A673 (cell line): ENCODE data around the gene LRCH1. TPM values are rescaled to one million over a fixed set of nuclear protein-coding genes. Genes with fewer than 3 reads are reported as not detected.
A peak's percentile ranks its signal among the peaks of the same experiment; 100 is the strongest.

Source experiments
- BruUV-seq: library from RNA; stranded (reverse); fragments of 400-500 nt; replicated peaks from 2 replicates; lab custom pipeline; 2021; lab: Mats Ljungman, UMichigan
- CTCF ChIA-PET: fragments of 300-600 bp; sonication (Branson Sonifier 250); formaldehyde crosslinking; loops from one replicate; lab custom pipeline; 2022; ENCODE audit warnings: antibody characterized with exemption; lab: Charles Lee
- POLR2A ChIA-PET: fragments of 300-600 bp; sonication (Branson Sonifier 250); formaldehyde crosslinking; loops from one replicate; lab custom pipeline; 2022; ENCODE audit warnings: antibody characterized with exemption; ENCODE audit not compliant: low non-redundant PET; lab: Charles Lee
- DNase-seq: peaks from one replicate; pipeline ENCODE4 v3.0.0-alpha.2; 2015; ENCODE audit warnings: low spot score
- H3K27ac ChIP-seq: fragments of 200-600 bp; sonication (generic); 2 replicates; pipeline ENCODE4 v1.5.1; 2016; ENCODE audit warnings: mixed run types, low read depth, mild to moderate bottlenecking, mixed read lengths, antibody characterized with exemption, low read length; ENCODE audit not compliant: poor library complexity, severe bottlenecking
- H3K27me3 ChIP-seq: fragments of 200-600 bp; sonication (generic); replicated peaks from 2 replicates; pipeline ENCODE4 v1.6.1; 2017; ENCODE audit warnings: mixed run types, low read depth, mild to moderate bottlenecking, mixed read lengths, antibody characterized with exemption, low read length; ENCODE audit not compliant: insufficient read depth, poor library complexity
- H3K36me3 ChIP-seq: fragments of 200-600 bp; sonication (generic); 2 replicates; pipeline ENCODE4 v1.6.1; 2016; ENCODE audit warnings: mixed run types, mild to moderate bottlenecking, mixed read lengths, antibody characterized with exemption, low read length; ENCODE audit not compliant: insufficient read depth, poor library complexity, severe bottlenecking
- H3K4me1 ChIP-seq: fragments of 200-600 bp; sonication (generic); 2 replicates; pipeline ENCODE4 v1.6.1; 2017; ENCODE audit warnings: mixed run types, mild to moderate bottlenecking, mixed read lengths, antibody characterized with exemption, low read length; ENCODE audit not compliant: insufficient read depth, poor library complexity, severe bottlenecking
- H3K4me3 ChIP-seq: fragments of 200-600 bp; sonication (generic); 2 replicates; pipeline ENCODE4 v1.5.1; 2016; ENCODE audit warnings: low read depth, mixed run types, mild to moderate bottlenecking, mixed read lengths, low read length; ENCODE audit not compliant: poor library complexity, severe bottlenecking
- H3K9me3 ChIP-seq: fragments of 200-600 bp; sonication (generic); 2 replicates; pipeline ENCODE4 v1.6.1; 2016; ENCODE audit warnings: mixed run types, low read depth, mild to moderate bottlenecking, mixed read lengths, antibody characterized with exemption, low read length; ENCODE audit not compliant: poor library complexity, severe bottlenecking
- EZH2 ChIP-seq: fragments of 200-600 bp; sonication (generic); IDR thresholded peaks from 2 replicates; pipeline ENCODE4 v1.6.1; 2017; ENCODE audit warnings: borderline replicate concordance, low read depth, mild to moderate bottlenecking, mixed read lengths, antibody characterized with exemption, low read length; ENCODE audit not compliant: poor library complexity, severe bottlenecking
- intact Hi-C: fragments of 100-400 bp; cut with micrococcal nuclease; formaldehyde crosslinking; loops from one replicate; pipeline ENCODE4 v1.10.0; 2022; ENCODE audit not compliant: unreplicated experiment
- total RNA-seq: library from RNA; stranded (reverse); gene quantifications from 2 replicates; pipeline ENCODE4 v1.2.3, GENCODE V29; 2021
- TF ChIP-seq, protein P1 (sequence below): fragments of 300-800, 200-600 bp; sonication (generic); conservative IDR thresholded peaks from 2 replicates; pipeline ENCODE4 v1.5.1; 2017; ENCODE audit warnings: low read depth, mild to moderate bottlenecking, antibody characterized with exemption, low read length, moderate library complexity, mixed read lengths

The LRCH1 gene
- total RNA-seq, 1 experiment from 2014 or later = 25.3 TPM

DNA sequence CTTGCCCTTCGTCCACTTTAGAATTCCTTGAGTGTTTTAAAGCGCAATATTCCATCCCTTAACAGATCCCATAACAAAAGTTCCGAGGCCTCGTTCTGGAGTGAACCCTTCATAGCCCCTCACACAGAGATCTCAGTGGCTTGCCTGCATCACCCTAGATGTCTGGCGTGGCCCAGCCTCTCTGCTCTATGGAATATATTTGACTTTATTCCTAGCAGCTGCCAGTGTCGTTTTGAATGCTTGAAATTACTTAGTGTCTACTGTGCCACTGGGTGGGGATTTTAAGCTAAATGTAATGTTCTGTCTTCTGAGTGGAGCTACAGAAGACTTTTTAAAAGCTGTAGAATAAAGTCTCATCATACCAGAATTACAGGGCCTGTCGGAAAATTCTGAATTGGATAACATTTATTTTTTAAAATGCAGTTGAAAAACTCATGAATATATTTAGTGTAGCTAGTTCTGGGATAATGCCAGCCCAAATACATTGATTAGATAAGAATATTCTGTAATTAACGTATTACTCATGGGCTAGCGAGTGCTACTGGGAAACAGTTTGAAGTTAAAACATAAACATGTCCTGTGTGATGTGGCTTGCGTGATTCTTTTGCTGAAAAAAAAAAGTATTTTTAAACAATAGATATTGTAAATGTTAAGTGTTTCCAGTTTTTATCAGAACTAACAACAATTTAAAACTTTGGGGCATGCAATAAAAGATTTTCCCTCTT, 132.2 kb downstream of the LRCH1 start:
- BruUV-seq = no TSS peak
- DNase-seq = peak; percentile 37
- Histone ChIP-seq H3K36me3 (no peaks in the 10 kb centered on the region), H3K27ac (peak overlapping the region; percentile 57), H3K4me3 (no peak overlapping the region), H3K27me3 (no peaks in the 10 kb centered on the region), H3K4me1 (peaks cover 100% of the 10 kb centered on the region), H3K9me3 (no peaks in the 10 kb centered on the region)
- CTCF ChIA-PET = no interaction called here
- intact Hi-C loops = no loop called here
- POLR2A ChIA-PET = interaction anchor here (0.6 kb wide), 1 partner anchor 23 kb away, joined by 3 read pairs; no protein-coding TSS in a partner anchor
- TF ChIP-seq, protein P1, sequence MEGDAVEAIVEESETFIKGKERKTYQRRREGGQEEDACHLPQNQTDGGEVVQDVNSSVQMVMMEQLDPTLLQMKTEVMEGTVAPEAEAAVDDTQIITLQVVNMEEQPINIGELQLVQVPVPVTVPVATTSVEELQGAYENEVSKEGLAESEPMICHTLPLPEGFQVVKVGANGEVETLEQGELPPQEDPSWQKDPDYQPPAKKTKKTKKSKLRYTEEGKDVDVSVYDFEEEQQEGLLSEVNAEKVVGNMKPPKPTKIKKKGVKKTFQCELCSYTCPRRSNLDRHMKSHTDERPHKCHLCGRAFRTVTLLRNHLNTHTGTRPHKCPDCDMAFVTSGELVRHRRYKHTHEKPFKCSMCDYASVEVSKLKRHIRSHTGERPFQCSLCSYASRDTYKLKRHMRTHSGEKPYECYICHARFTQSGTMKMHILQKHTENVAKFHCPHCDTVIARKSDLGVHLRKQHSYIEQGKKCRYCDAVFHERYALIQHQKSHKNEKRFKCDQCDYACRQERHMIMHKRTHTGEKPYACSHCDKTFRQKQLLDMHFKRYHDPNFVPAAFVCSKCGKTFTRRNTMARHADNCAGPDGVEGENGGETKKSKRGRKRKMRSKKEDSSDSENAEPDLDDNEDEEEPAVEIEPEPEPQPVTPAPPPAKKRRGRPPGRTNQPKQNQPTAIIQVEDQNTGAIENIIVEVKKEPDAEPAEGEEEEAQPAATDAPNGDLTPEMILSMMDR = no peak
- no peak for TF ChIP-seq EZH2

DNA sequence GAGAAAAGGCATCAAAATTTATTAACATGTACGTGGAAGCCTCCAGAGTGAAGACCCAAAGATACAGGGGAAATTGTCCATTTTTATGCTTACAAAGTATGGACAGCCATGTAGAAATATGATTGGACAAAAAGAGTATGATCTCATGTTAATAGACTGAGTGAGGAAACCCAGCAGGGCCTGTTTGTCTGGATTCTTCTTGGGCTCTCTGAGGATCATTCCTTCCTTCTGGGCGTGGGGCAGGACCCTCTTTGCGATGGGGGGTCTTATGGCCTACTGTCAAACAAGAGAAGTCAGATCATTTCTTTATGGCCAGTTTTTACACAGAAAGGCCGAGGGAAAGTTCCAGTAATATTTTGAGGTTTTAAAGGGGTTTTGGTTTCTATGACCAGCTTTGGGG, 133.2 kb downstream of the LRCH1 start:
- Histone ChIP-seq H3K27ac (peak overlapping the region; percentile 10), H3K4me3 (no peak overlapping the region), H3K9me3 (no peaks in the 10 kb centered on the region), H3K27me3 (no peaks in the 10 kb centered on the region), H3K4me1 (peaks cover 100% of the 10 kb centered on the region), H3K36me3 (no peaks in the 10 kb centered on the region)
- intact Hi-C loops = no loop called here
- no peak for DNase-seq
- POLR2A ChIA-PET = no interaction called here
- TF ChIP-seq EZH2 = no peak
- TF ChIP-seq, protein P1 = no peak
- no TSS peak for BruUV-seq
- CTCF ChIA-PET = no interaction called here

DNA sequence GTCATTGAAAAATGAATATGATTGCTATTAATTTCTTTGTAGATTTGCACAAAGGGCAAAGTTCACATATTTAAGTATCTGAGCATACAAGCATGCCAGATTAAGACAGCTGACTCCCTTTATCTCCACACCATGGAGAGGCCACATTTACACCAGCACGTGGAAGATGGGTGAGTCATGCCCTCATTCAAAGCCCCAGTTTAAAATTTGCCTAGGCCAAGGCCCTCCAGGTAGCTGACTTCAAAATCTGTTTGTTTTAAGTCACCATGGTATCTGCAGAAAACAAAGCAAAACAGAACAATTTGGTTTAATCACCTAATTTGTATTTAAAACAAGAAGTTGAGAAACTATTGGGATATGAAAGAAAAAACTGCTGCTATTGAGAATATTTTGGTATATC, 134.8 kb downstream of the LRCH1 start:
- intact Hi-C loops = no loop called here
- H3K27ac ChIP-seq = peak overlapping the region; percentile 48

More for the DNA sequence above, 134.8 kb downstream of the LRCH1 start:
- no TSS peak for BruUV-seq
- DNase-seq = peak; percentile 68
- Histone ChIP-seq H3K36me3 (no peaks in the 10 kb centered on the region), H3K27me3 (no peaks in the 10 kb centered on the region), H3K4me1 (peaks cover 92% of the 10 kb centered on the region), H3K4me3 (no peak overlapping the region), H3K9me3 (no peaks in the 10 kb centered on the region)
- CTCF ChIA-PET = no interaction called here
- no peak for TF ChIP-seq EZH2
- TF ChIP-seq, protein P1 = no peak
- POLR2A ChIA-PET = no interaction called here
